ENCODE results near the gene TSPEAR.

Gene TSPEAR

GRCh38 chr21:44540741-44541288, 170.6 kb downstream of the TSPEAR start:
- H3K36me3 ChIP-seq, result no peaks in the 10 kb centered on the region
- H3K9me3 ChIP-seq, result peaks cover 0 to 15% (median 0%) of the 10 kb centered on the region in 3 donors
- peaks cover 0 to 14% of the 10 kb centered on the region in 2 donors for H3K27me3 ChIP-seq
- no peak for TF ChIP-seq CTCF (IDR thresholded peaks at IDR 0.05)
- H3K4me3 ChIP-seq, result no peak overlapping the region
- no peak for DNase-seq
- intact Hi-C loops (cut with DNase I; ENCODE audit: low total_unique reads), result no loop called here
- H3K4me1 ChIP-seq, result no peaks in the 10 kb centered on the region
- H3K27ac ChIP-seq, result no peak overlapping the region

- H3K9me3 ChIP-seq, result peaks cover 0 to 15% (median 0%) of the 10 kb centered on the region in 3 donors
- TF ChIP-seq CTCF (IDR thresholded peaks at IDR 0.05), result no peak
- peaks cover 0 to 14% of the 10 kb centered on the region in 2 donors for H3K27me3 ChIP-seq
- intact Hi-C loops (cut with DNase I; ENCODE audit: low total_unique reads), result no loop called here
- no peak within 1 kb of the TSS for H3K4me3 ChIP-seq
- no peaks in the 10 kb centered on the region for H3K4me1 ChIP-seq
- H3K27ac ChIP-seq, result no peak within 1 kb of the TSS
- no peaks in the 10 kb centered on the region for H3K36me3 ChIP-seq
- no peak for DNase-seq
These were observed 171.2 kb downstream of the TSPEAR start, which contains the start of gene KRTAP10-1 for GRCh38 chr21:44539991-44540666. KRTAP10-1 (minus strand) TSS chr21:44540195; CDS start chr21:44540150, 45 bp downstream.

- intact Hi-C loops (cut with DNase I; ENCODE audit: low total_unique reads), result no loop called here
- peak in 1 of 2 donors; percentile 48 for DNase-seq
- H3K27me3 ChIP-seq, result peaks cover 0 to 14% of the 10 kb centered on the region in 2 donors
- peaks cover 0 to 15% (median 0%) of the 10 kb centered on the region in 3 donors for H3K9me3 ChIP-seq
- no peak overlapping the region for H3K27ac ChIP-seq
- TF ChIP-seq CTCF (IDR thresholded peaks at IDR 0.05), result no peak
- H3K4me3 ChIP-seq, result no peak overlapping the region
- no peaks in the 10 kb centered on the region for H3K4me1 ChIP-seq
- no peaks in the 10 kb centered on the region for H3K36me3 ChIP-seq
These were observed 172.3 kb downstream of the TSPEAR start for GRCh38 chr21:44539046-44539445.

- TF ChIP-seq CTCF (IDR thresholded peaks at IDR 0.05), result no peak
- Histone ChIP-seq H3K4me3 (no peak overlapping the region), H3K4me1 (no peaks in the 10 kb centered on the region), H3K27me3 (peaks cover 0 to 19% of the 10 kb centered on the region in 2 donors), H3K9me3 (peaks cover 0 to 9% (median 0%) of the 10 kb centered on the region in 3 donors), H3K36me3 (no peaks in the 10 kb centered on the region), H3K27ac (no peak overlapping the region)
- intact Hi-C loops (cut with DNase I; ENCODE audit: low total_unique reads), result no loop called here
- DNase-seq, result peak; percentile 10 to 47
These were observed 173.2 kb downstream of the TSPEAR start for GRCh38 chr21:44537930-44538911.

GRCh38 chr21:44535963-44536362, 175.4 kb downstream of the TSPEAR start:
- Histone ChIP-seq H3K27ac (no peak overlapping the region), H3K9me3 (no peaks in the 10 kb centered on the region), H3K4me1 (no peaks in the 10 kb centered on the region), H3K4me3 (no peak overlapping the region), H3K27me3 (peaks cover 0 to 30% of the 10 kb centered on the region in 2 donors), H3K36me3 (no peaks in the 10 kb centered on the region)
- peak in 1 of 2 donors; percentile 8 for DNase-seq
- intact Hi-C loops (cut with DNase I; ENCODE audit: low total_unique reads), result no loop called here
- TF ChIP-seq CTCF (IDR thresholded peaks at IDR 0.05), result no peak

All from tibial artery (tissue), 4 donors.